Measurements from ENCODE around the gene EGFL8. TPM values are rescaled to one million over a fixed set of nuclear protein-coding genes. Genes with fewer than 3 reads are reported as not detected.

The EGFL8 gene
- total and polyA plus RNA-seq, 2 of the 8 experiments (the other 6 are each of a cell fraction or from before 2014, with no cell fraction given), result 5.0 to 9.2 TPM

GRCh38 chr6:32127409-32127716 lies 37.0 kb upstream of the EGFL8 start (continued):
- TF ChIP-seq RFX5 (IDR thresholded peaks at IDR 0.05; ENCODE audit: borderline replicate concordance, low read depth, low read length) (no peak), RXRA (IDR thresholded peaks at IDR 0.05; ENCODE audit: insufficient read depth, low read depth, low read length) (no peak)

All from H1 (cell line).